Fibroblast of skin of right biceps (primary cell): ENCODE measurements around the gene CEP76.

Source experiments
- DNase-seq: peaks from one replicate; pipeline ENCODE4 v3.0.0-alpha.2; 2013

Gene CEP76

GRCh38 chr18:12703664-12704063 is 1.1 kb upstream of the CEP76 start:
- DNase-seq = peak; percentile 46

- DNase-seq = no peak
Measured at GRCh38 chr18:12703096-12703567, 609 bp upstream of the CEP76 start.

GRCh38 chr18:12701161-12701560 is 1.4 kb downstream of the CEP76 start:
- no peak for DNase-seq

GRCh38 chr18:12699747-12700146 is 2.8 kb downstream of the CEP76 start:
- DNase-seq = no peak

GRCh38 chr18:12694032-12694431 is 8.5 kb downstream of the CEP76 start:
- no peak for DNase-seq

- DNase-seq = no peak
Measured at GRCh38 chr18:12692206-12692605, 10.3 kb downstream of the CEP76 start.

GRCh38 chr18:12689256-12689850 is 13.2 kb downstream of the CEP76 start:
- no peak for DNase-seq

- DNase-seq = peak; percentile 22
Measured at GRCh38 chr18:12686100-12686499, 16.4 kb downstream of the CEP76 start.

- DNase-seq = peak; percentile 71
Measured at GRCh38 chr18:12679183-12679786, 23.2 kb downstream of the CEP76 start.

GRCh38 chr18:12668041-12668440 is 34.5 kb downstream of the CEP76 start:
- DNase-seq = no peak

- peak; percentile 62 for DNase-seq
Measured at GRCh38 chr18:12659904-12660605, 42.5 kb downstream of the CEP76 start.

- DNase-seq = peak; percentile 36
Measured at GRCh38 chr18:12658426-12659138, 43.9 kb downstream of the CEP76 start.

- peak; percentile 70 for DNase-seq
Measured at GRCh38 chr18:12657684-12658425, 44.7 kb downstream of the CEP76 start, which contains the start of gene SPIRE1. TSS of gene SPIRE1 (minus strand) at chr18:12658107. CDS start at chr18:12657866, 241 bp downstream.

GRCh38 chr18:12656938-12657683 is 45.4 kb downstream of the CEP76 start:
- DNase-seq = peak; percentile 47

- DNase-seq = peak; percentile 33
Measured at GRCh38 chr18:12656605-12656937, 46.0 kb downstream of the CEP76 start.

- no peak for DNase-seq
Measured at GRCh38 chr18:12654971-12655370, 47.6 kb downstream of the CEP76 start.

GRCh38 chr18:12652861-12653401 is 49.6 kb downstream of the CEP76 start:
- DNase-seq = peak; percentile 48

- DNase-seq = no peak
Measured at GRCh38 chr18:12651651-12652050, 50.9 kb downstream of the CEP76 start.

- no peak for DNase-seq
Measured at GRCh38 chr18:12647773-12648172, 54.8 kb downstream of the CEP76 start.

GRCh38 chr18:12645751-12646203 is 56.7 kb downstream of the CEP76 start:
- DNase-seq = no peak

GRCh38 chr18:12645254-12645653 is 57.3 kb downstream of the CEP76 start:
- DNase-seq = no peak

- peak; percentile 62 for DNase-seq
Measured at GRCh38 chr18:12643756-12644155, 58.8 kb downstream of the CEP76 start.
